Panc1 (cell line): ENCODE data around the gene ROBO2.

ENCODE experiments used
- CTCF ChIP-seq: fragments of 450-650 bp; IDR thresholded peaks from 2 replicates; pipeline ENCODE4 v1.5.1; 2017; ENCODE audit warnings: mild to moderate bottlenecking
- POLR2AphosphoS5 ChIP-seq: IDR thresholded peaks from 2 replicates; pipeline ENCODE4 v1.6.1; 2012; ENCODE audit warnings: mild to moderate bottlenecking, low read depth, low read length, moderate library complexity
- REST ChIP-seq, 2 experiments: IDR thresholded peaks; 2 replicates each; pipeline ENCODE4 v1.6.1; 2011 to 2012; ENCODE audit warnings: low read depth in 2 of 2, control low read depth in 1 of 2, low read length in 1 of 2, mild to moderate bottlenecking in 1 of 2, moderate library complexity in 1 of 2; ENCODE audit not compliant: insufficient read depth in 1 of 2
- SIN3A ChIP-seq: IDR thresholded peaks from 2 replicates; pipeline ENCODE4 v1.6.1; 2012; ENCODE audit warnings: low read depth, mild to moderate bottlenecking, low read length, moderate library complexity, borderline replicate concordance; ENCODE audit not compliant: insufficient read depth
- TCF7L2 ChIP-seq: IDR thresholded peaks from 2 replicates; pipeline ENCODE4 v1.6.1; 2011; ENCODE audit warnings: mild to moderate bottlenecking, low read depth, low read length, inconsistent platforms

- TF ChIP-seq CTCF (no peak), SIN3A (no peak), POLR2AphosphoS5 (no peak), REST (IDR thresholded peaks at IDR 0.05; ENCODE audit: insufficient read depth in 1 of 2, low read depth in 2 of 2, low read length in 1 of 2) (no peak), TCF7L2 (no peak)
Observed at GRCh38 chr3:77328690-77329089, 288.8 kb downstream of the ROBO2 start.
